HG03378 (cell line): Measurements from ENCODE around the gene MBD5.

ENCODE experiments used
- ATAC-seq: cut with Tn5 transposase; IDR thresholded peaks from one replicate; pipeline ENCODE4 v1.9.1; 2021; ENCODE audit warnings: mild to moderate bottlenecking, moderate library complexity; ENCODE audit not compliant: unreplicated experiment

The MBD5 gene

GRCh38 chr2:148209603-148210002 is 188.7 kb downstream of the MBD5 start:
- ATAC-seq = no peak

GRCh38 chr2:148218326-148219075 is 197.6 kb downstream of the MBD5 start:
- ATAC-seq = no peak

DNA sequence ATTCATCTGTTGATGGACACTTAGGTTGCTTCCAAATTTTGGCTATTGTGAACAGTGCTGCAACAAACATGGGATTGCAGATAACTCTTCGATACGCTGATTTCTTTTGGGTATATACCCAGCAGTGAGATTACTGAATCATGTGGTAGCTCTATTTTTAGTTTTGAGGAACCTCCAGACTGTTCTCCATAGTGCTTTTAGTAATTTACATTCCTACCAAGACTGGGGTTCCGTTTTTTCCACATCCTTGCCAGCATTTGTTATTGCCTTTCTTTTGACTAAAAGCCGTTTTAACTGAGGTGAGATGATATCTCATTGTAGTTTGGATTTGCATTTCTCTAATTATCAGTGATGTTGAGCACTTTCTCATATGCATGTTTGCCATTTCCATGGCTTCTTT is 200.3 kb downstream of the MBD5 start:
- ATAC-seq = no peak

- ATAC-seq = no peak
These were observed 201.0 kb downstream of the MBD5 start for GRCh38 chr2:148221926-148222325.

- ATAC-seq = no peak
These were observed 211.0 kb downstream of the MBD5 start for GRCh38 chr2:148231858-148232257.

- no peak for ATAC-seq
These were observed 213.3 kb downstream of the MBD5 start for GRCh38 chr2:148234143-148234542.

DNA sequence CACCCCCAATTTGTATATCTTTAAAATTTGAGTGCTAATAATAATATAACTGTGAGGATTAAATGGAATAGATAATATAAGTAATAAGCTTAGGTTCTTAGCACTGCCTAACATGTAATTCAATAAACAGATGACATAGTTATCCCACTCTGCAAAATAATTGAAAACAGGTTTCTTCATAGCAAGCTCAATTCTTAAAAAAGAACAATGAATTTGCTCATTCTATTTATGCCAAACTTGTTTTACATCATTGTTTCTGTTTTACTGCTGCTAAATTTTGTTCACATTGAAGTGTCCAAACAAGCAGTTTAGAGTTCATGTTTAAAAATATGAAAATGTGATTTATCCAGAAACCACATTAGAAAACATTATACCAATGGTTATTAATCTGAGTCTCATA is 217.0 kb downstream of the MBD5 start:
- ATAC-seq = no peak

DNA sequence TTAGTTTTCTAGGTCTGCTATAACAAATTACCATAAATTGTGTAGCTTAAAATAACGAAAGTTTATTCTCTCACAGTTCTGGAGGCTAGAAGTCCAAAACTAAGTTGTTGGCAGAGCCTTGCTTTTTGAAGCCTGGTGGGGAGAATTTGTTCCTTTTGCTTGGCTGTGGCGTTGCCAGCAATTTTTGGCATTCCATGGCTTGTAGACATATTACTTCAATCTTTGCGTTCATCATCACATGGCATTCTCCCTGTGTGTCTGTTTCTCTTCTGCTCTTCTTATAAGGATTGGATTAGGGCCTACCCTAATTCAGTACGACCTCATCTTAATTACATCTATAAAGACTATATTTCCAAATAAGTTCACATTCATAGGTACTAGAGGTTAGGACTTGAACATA is 217.7 kb downstream of the MBD5 start:
- no peak for ATAC-seq

DNA sequence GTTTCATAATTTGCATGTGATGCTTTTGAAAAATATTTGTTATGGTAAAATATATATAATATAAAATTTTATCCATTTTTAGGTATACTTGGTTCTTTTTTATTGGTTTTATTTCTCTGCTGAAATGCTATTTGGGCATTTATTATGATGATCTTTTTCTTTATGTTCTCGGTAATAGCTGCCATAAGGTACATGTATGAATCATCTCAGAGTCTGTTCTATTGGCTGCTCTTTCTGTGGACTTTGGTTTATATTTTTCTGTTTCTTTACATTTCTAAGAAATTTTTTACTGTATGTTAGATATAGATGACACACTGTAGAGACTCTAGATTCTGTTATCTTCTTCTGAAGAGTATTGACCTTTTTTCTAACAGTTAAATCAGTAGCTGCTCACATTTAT is 219.9 kb downstream of the MBD5 start:
- no peak for ATAC-seq

- ATAC-seq = no peak
These were observed 223.9 kb downstream of the MBD5 start for GRCh38 chr2:148244593-148245292.

GRCh38 chr2:148251993-148252392 is 231.1 kb downstream of the MBD5 start:
- no peak for ATAC-seq

- ATAC-seq = no peak
These were observed 231.8 kb downstream of the MBD5 start for GRCh38 chr2:148252646-148253045.

DNA sequence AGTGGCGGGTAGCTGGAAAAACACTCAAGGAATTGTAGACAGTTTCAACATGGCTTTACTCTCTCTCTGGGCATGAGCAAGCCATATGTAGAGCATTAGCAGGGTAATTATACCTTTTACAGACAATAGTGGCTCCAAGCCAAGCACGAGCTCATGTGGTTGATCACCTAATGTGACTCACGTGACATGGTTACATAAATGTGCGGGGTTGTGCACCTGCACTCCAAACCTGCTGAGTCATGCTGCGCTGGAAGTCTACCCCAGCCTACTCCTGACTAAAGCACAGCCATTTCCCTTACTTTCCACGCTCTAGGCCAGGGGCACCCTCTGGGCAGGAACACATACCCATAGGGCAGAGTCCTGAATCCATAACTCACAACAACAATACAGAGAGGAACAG is 232.8 kb downstream of the MBD5 start:
- no peak for ATAC-seq

DNA sequence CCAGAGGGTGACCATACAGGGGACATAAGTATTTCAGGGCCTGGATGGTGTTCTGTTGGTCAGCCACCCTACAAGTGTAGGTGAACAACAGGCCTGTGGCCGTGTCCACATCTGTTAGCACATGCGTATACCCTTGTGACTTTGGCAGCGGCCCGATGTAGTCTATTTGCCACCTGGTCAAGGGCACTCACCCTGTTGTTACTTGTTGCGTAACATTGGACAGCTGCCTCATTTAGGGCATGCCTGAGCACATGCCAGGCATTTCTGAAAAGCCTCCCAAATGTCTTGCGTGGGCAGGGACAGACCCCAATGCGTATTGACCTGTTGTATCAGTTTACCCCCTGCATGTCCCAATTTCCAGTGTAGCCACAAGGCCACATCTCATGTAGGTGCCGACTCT is 235.0 kb downstream of the MBD5 start:
- ATAC-seq = no peak

GRCh38 chr2:148257276-148257675 is 236.4 kb downstream of the MBD5 start:
- ATAC-seq = no peak

DNA sequence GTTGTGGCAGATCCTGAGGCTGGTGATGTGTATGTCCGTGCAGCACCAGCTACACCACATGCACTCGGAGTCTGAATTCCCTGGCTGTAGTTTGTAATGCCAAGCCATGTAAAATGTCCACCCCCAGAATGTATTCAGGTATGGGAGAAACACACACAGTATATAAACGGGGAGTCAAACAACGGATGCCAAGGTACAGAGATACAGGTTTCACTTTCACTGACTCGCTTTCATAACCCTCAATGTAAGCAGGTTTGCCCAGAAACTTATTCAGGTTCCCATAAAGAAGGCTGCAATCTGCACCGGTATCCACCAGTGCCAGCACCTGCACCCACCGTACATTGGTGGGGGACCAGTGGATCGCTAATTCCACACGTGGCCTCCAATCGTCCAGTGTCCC is 237.2 kb downstream of the MBD5 start:
- no peak for ATAC-seq

DNA sequence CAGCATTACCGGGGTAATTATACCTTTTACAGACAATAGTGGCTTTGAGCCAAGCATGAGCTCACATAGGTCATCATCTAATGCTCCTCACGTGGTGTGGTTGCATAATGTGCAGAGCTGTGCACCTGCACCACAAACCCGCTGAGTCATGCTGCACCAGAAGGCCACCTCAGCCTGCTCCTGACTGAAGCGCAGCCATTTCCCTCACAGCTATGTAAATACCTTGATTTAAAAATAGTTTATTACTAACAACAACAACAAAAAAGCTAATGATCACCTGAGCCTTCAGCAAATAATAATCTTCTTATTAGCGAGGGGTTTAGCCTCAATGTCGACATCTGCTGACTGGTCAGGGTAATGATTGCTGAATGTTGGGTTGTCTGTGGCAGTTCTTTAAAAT is 238.8 kb downstream of the MBD5 start:
- no peak for ATAC-seq

- no peak for ATAC-seq
These were observed 243.0 kb downstream of the MBD5 start for GRCh38 chr2:148263890-148264289.

GRCh38 chr2:148273158-148273691 is 252.3 kb downstream of the MBD5 start:
- ATAC-seq = no peak

DNA sequence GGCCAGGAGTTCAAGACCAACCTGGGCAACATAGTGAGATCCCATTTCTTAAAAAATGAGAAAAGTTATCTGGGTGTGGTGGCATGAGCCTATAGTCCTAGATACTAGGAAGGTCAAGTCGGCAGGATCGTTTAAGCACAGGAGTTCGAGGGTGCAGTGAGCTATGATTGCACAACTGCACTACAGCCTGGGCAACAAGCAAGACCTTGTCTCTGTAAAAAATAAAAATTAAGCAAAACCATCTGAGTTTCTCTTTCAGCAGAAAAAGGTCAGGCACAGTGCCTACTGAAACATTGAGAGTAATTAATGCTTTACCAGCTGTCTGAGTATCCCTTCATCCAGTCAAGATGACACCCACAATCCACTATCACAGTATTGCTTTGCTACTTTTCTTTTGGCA is 258.3 kb downstream of the MBD5 start:
- ATAC-seq = no peak

- no peak for ATAC-seq
These were observed 261.3 kb downstream of the MBD5 start for GRCh38 chr2:148282201-148282600.

GRCh38 chr2:148292431-148292830 is 271.5 kb downstream of the MBD5 start:
- ATAC-seq = no peak
